Stomach (tissue), 9 donors: ENCODE measurements around the gene SRGN. TPM values are rescaled to one million over a fixed set of nuclear protein-coding genes. Genes with fewer than 3 reads are reported as not detected.
A peak's percentile ranks its signal among the peaks of the same experiment; 100 is the strongest.

ENCODE experiments used
- DNase-seq, 2 donors: peaks; one replicate each; pipeline versions ENCODE4 v3.0.0 to v3.0.0-alpha.2; 2013 to 2019
- H3K27ac ChIP-seq, 5 donors: fragments of 200-600 bp in 4 of 5; sonication (generic) in 4 of 5; one replicate each; pipeline ENCODE4 v1.5.1; 2013 to 2019; ENCODE audit warnings: mild to moderate bottlenecking in 1 of 5, moderate library complexity in 1 of 5
- H3K27me3 ChIP-seq, 3 donors: fragments of 200-600 bp; sonication (generic); one replicate each; pipeline ENCODE4 v1.5.1; 2017 to 2019; ENCODE audit warnings: mixed run types in 1 of 3
- H3K36me3 ChIP-seq, 4 donors: fragments of 200-600 bp; sonication (generic); 1 replicate in 3 of 4; 2 replicates in 1 of 4; pipeline ENCODE4 v1.5.1; 2016 to 2019
- H3K4me1 ChIP-seq, 4 donors: fragments of 200-600 bp; sonication (generic); one replicate each; pipeline ENCODE4 v1.5.1; 2016 to 2019
- H3K4me3 ChIP-seq, 4 donors: fragments of 200-600 bp; sonication (generic) in 3 of 4; one replicate each; pipeline ENCODE4 v1.5.1; 2016 to 2019; ENCODE audit warnings: mild to moderate bottlenecking in 1 of 4
- H3K9me3 ChIP-seq, 4 donors: fragments of 200-600 bp; sonication (generic); one replicate each; pipeline ENCODE4 v1.5.1; 2016 to 2019
- EP300 ChIP-seq: sonication (generic); formaldehyde crosslinking; IDR thresholded peaks from one replicate; pipeline ENCODE4 v1.6.1; 2017; ENCODE audit warnings: antibody characterized with exemption
- POLR2A ChIP-seq, 4 donors: fragments of 450-650 bp; IDR thresholded peaks; one replicate each; pipeline ENCODE4 v1.6.1; 2016; ENCODE audit warnings: antibody characterized with exemption in 4 of 4, control low read depth in 2 of 4, mild to moderate bottlenecking in 1 of 4, moderate library complexity in 1 of 4
- POLR2AphosphoS5 ChIP-seq, 3 donors: sonication (generic); formaldehyde crosslinking; IDR thresholded peaks; one replicate each; pipeline ENCODE4 v1.6.1; 2016; ENCODE audit warnings: antibody characterized with exemption in 3 of 3
- WGBS, 5 donors: extraction: QIAGEN DNeasy Blood & Tissue Kit in 3 of 5; methylation state at CpG; one replicate each; pipeline versions ENCODE4 v1.1.5 to v1.1.7; 2013 to 2018; 5-methylcytosine and 5-hydroxymethylcytosine counted together
- intact Hi-C: fragments of 100-400 bp; cut with DNase I; formaldehyde crosslinking; loops from one replicate; pipeline ENCODE4 v1.15.1; 2023; ENCODE audit warnings: low total_unique reads
- polyA plus RNA-seq, 3 donors: library from polyadenylated mRNA; stranded (reverse); fragments of 200-250 nt; gene quantifications; one replicate each; pipeline ENCODE4 v1.2.3, GENCODE V29; 2013
- total RNA-seq, 5 donors: library from RNA; depleted of rRNA; stranded (reverse); fragments of >200 nt; gene quantifications; one replicate each; pipeline versions ENCODE4 v1.1.0 to v1.2.3, GENCODE V29; 2014 to 2016
- TF ChIP-seq, protein P1 (sequence below), 7 experiments: fragments of 450-650 bp in 4 of 7; fragments of 200-600 bp in 3 of 7; sonication (generic) in 3 of 7; IDR thresholded peaks; one replicate each; pipeline ENCODE4 v1.5.1; 2016 to 2019; ENCODE audit warnings: antibody characterized with exemption in 7 of 7, control low read depth in 2 of 7, mild to moderate bottlenecking in 1 of 7
- donor health status: healthy with polysubstance abuse.
- donor health status: Bipolar disorder and iron deficiency.
- donor health status: healthy.

Gene SRGN
- total and polyA plus RNA-seq, 8 donors: 1.3 to 212 (median 42.9) TPM

DNA sequence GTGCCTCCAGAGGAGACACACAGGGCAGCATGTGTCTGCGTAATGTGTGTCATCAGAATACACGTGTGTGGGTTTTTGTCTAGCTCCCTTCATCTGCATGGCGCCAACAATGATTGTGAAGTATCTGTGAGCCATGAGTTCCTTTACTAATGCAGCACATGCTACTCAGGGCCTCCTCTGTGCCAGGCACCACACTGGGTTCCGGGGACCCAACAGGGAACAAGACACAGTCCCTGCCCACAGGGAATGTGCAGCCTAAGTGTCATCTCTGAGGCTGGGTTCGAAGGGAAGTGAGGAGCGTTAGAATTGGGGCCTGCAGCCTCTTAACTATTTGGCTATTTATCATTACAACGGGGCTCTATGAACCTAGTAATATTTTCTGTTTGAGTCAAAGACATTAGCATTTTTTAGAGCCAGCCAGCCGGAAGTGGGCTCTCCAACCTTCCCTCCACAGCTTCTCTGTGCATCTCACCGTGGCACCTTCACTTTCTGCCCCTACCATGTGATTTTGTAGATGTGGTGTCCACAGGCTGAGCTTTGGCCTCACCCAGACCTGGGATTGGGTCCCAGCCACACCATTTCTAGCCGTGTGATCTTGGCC lies 43.9 kb upstream of the SRGN start:
- H3K27me3 ChIP-seq: no peaks in the 10 kb centered on the region
- peak overlapping the region in 4 of 5 donors; percentile 5 to 82 (median 42) for H3K27ac ChIP-seq
- H3K4me3 ChIP-seq: no peak overlapping the region
- TF ChIP-seq, protein P1, sequence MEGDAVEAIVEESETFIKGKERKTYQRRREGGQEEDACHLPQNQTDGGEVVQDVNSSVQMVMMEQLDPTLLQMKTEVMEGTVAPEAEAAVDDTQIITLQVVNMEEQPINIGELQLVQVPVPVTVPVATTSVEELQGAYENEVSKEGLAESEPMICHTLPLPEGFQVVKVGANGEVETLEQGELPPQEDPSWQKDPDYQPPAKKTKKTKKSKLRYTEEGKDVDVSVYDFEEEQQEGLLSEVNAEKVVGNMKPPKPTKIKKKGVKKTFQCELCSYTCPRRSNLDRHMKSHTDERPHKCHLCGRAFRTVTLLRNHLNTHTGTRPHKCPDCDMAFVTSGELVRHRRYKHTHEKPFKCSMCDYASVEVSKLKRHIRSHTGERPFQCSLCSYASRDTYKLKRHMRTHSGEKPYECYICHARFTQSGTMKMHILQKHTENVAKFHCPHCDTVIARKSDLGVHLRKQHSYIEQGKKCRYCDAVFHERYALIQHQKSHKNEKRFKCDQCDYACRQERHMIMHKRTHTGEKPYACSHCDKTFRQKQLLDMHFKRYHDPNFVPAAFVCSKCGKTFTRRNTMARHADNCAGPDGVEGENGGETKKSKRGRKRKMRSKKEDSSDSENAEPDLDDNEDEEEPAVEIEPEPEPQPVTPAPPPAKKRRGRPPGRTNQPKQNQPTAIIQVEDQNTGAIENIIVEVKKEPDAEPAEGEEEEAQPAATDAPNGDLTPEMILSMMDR (IDR thresholded peaks at IDR 0.05): no peak
- TF ChIP-seq EP300 (no peak), POLR2A (IDR thresholded peaks at IDR 0.05) (no peak), POLR2AphosphoS5 (IDR thresholded peaks at IDR 0.05) (no peak)
- peaks cover 0 to 10% (median 0%) of the 10 kb centered on the region in 4 donors for H3K4me1 ChIP-seq
- DNase-seq: no peak
- H3K9me3 ChIP-seq: no peaks in the 10 kb centered on the region
- H3K36me3 ChIP-seq: no peaks in the 10 kb centered on the region
- 67 to 78% (median 74%) methylated on average over 10 of the region's 10 CpGs for WGBS, 5 donors
- intact Hi-C loops: no loop called here

DNA sequence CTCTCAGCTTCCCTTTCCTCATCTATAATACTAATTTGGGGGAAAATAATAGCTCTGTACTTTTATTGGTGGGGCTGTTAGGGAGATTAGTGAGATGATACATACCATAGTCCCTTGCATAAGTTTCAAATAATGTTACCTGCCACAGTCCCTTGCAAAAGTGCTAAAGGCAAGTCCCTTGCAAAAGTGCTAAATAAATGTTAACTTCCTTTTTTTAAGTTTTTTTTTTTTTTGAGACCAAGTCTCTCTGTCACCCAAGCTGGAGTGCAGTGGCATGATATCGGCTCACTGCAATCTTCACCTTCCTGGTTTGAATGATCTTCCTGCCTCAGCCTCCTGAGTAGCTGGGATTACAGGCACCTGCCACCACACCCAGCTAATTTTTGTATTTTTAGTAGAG lies 43.4 kb upstream of the SRGN start:
- Histone ChIP-seq H3K27ac (peak overlapping the region in 4 of 5 donors; percentile 5 to 82 (median 68)), H3K4me3 (no peak overlapping the region), H3K36me3 (no peaks in the 10 kb centered on the region), H3K4me1 (peaks cover 0 to 14% (median 0%) of the 10 kb centered on the region in 4 donors), H3K9me3 (no peaks in the 10 kb centered on the region), H3K27me3 (no peaks in the 10 kb centered on the region)
- intact Hi-C loops: no loop called here
- no peak for TF ChIP-seq POLR2AphosphoS5 (IDR thresholded peaks at IDR 0.05)
- no peak for TF ChIP-seq POLR2A (IDR thresholded peaks at IDR 0.05)
- no peak for TF ChIP-seq EP300
- TF ChIP-seq, protein P1 (IDR thresholded peaks at IDR 0.05): no peak
- no peak for DNase-seq
- WGBS, 5 donors: 70 to 82% (median 78%) methylated on average over 1 of the region's 1 CpG

DNA sequence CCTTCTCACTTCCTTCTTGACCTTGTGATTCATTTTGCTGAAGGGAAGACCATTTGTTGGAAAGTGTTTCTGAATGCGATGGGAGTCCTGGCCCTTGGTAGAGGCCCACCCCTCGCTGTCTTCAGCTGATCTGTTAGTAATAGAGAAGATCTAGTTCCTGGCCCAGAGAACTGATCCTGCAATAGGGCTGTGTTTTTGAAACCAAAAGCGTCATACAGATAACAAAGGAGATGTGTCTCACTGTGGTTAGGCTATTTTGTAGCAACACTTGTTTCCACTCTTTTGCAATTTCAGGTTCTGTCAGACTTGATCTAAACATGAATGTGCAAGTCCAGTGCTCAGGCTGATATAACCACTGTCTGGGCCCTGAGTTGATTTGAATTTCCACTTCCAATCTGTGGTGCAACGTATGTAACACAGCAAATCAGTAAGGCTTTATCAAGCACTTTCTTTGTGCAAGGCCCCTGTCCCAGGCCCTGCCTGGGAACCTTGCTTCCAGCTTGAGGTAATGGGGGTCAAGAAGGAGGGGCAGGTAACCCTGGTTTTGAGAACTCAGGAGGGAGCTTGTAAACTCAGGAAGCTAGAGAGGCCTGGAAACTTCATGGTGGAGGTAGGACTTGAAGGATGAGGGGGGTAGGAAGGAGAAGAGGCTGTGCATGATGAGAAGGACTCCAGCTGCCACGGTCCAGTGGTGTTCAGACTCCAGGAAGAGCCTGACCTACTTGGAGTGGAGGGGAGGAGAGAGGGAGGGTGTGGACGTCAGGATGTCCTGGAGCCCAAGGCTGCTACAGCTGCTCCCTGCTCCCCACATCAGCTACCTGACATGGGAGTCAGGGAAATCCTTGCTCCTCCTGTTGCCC lies 42.2 kb upstream of the SRGN start:
- Histone ChIP-seq H3K4me3 (no peak overlapping the region), H3K9me3 (no peaks in the 10 kb centered on the region), H3K27me3 (no peaks in the 10 kb centered on the region), H3K4me1 (peaks cover 0 to 14% (median 0%) of the 10 kb centered on the region in 4 donors), H3K36me3 (no peaks in the 10 kb centered on the region), H3K27ac (peak overlapping the region; percentile 5 to 82 (median 66))
- DNase-seq: peak in 1 of 2 donors; percentile 48
- TF ChIP-seq EP300: no peak
- TF ChIP-seq POLR2AphosphoS5 (IDR thresholded peaks at IDR 0.05): peak in 1 of 3 donors; percentile 41
- 60 to 79% (median 67%) methylated on average over 6 of the region's 6 CpGs for WGBS, 5 donors
- intact Hi-C loops: no loop called here

DNA sequence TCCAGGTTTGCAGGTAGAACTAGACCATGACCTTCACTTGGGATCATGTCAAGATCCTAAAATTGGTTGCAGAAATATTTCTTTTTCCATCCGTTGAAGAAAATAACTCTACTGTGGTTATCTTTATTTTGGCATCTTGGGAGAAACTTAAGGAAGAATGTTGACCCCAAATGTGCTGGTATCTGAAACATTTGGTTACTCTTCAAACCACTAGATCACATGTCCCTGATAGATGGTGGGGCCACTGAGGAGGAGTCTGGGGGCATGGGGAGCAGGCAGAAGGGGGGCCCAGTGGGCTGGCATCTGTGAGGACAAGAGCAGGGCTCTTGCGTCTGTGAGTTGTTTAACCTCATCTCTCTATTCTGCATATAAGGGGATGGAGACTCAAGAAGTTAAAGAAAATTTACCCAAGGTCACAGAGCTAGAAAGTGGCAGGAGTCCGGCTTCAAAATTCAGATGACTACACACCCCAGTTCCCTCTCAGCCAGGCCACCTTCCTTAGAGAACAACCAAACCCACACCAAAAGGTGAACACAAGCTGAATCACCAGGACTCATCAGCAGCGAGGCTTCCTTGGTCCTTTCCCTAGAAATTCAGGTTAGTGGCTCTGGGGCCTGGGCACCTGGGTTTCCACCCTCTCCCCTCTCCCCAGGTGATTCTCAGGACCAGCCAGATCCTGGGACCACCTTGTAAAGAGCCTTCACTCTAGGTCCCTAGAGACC lies 40.6 kb upstream of the SRGN start:
- TF ChIP-seq, protein P1 (IDR thresholded peaks at IDR 0.05): no peak
- TF ChIP-seq POLR2A (IDR thresholded peaks at IDR 0.05) (no peak), POLR2AphosphoS5 (IDR thresholded peaks at IDR 0.05) (no peak), EP300 (no peak)
- H3K27ac ChIP-seq: peak overlapping the region in 4 of 5 donors; percentile 42 to 81 (median 69)
- peaks cover 0 to 14% (median 0%) of the 10 kb centered on the region in 4 donors for H3K4me1 ChIP-seq
- no peak overlapping the region for H3K4me3 ChIP-seq
- WGBS, 5 donors: 71 to 90% (median 81%) methylated on average over 3 to 4 of the region's 4 CpGs
- intact Hi-C loops: no loop called here
- no peaks in the 10 kb centered on the region for H3K36me3 ChIP-seq
- H3K9me3 ChIP-seq: no peaks in the 10 kb centered on the region
- no peaks in the 10 kb centered on the region for H3K27me3 ChIP-seq
- DNase-seq: no peak
